Measurements from ENCODE around the gene DCXR. TPM values are rescaled to one million over a fixed set of nuclear protein-coding genes. Genes with fewer than 3 reads are reported as not detected.

DCXR gene
- total and polyA plus RNA-seq, 2 of the 13 experiments (the other 11 are each of a cell fraction or from before 2014, with no cell fraction given): 287 to 311 TPM

DNA sequence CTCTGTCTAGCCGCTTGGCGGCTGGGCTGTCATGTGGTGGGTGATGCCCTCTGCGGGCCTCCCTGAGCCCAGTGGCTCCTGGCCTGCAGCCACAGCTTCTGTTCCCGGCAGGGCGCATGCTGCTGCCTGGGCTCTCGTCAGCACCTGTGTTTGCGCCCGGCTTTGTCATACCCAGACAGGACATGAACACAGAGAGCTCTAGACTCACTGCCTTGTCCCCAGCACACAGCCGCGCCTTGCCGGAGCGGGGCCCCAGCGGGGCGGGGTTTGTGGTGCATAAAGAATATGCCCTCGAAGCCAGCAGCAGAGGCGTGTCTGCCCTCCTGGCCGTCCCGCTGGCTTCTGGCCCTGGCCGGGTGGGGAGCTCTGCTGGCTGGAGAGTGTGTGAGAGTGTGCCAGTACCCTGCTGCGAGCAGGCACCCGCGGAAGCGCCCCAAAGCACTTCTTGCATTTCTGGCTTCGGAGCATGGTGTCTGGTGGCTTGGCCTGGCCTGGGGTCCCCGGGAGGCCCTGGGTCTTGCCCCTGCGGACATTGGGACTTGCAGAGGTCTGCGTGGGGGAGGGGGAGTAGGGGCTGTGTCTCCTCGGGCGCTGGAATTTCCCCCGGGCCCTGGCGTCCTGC is 45.7 kb downstream of the DCXR start (continued):
- TF ChIP-seq HNRNPK (IDR thresholded peaks at IDR 0.05; ENCODE audit: low read depth, low read length, poor library complexity, severe bottlenecking) (peak; percentile 65), ZNF761 (CRISPR knock-in tag; conservative IDR thresholded peaks at IDR 0.05) (peak; percentile 94; the same call in 1 of the 2 replicates), ZNF562 (CRISPR knock-in tag; IDR thresholded peaks at IDR 0.05; ENCODE audit: borderline replicate concordance) (no peak; the same call in 1 of the 2 replicates), IRF2 (CRISPR knock-in tag; IDR thresholded peaks at IDR 0.05) (peak; percentile 72), EHMT2 (IDR thresholded peaks at IDR 0.05; ENCODE audit: borderline replicate concordance, low read depth, low read length) (no peak), ZNF891 (CRISPR knock-in tag; IDR thresholded peaks at IDR 0.05) (peak; percentile 25), HMG20A (CRISPR knock-in tag; IDR thresholded peaks at IDR 0.05; ENCODE audit: borderline replicate concordance) (peak; percentile 58), TARDBP (CRISPR knock-in tag; IDR thresholded peaks at IDR 0.05) (peak; percentile 84), CHD4 (IDR thresholded peaks at IDR 0.05; ENCODE audit: borderline replicate concordance, low read length) (peak; percentile 58; the same call in 1 of the 2 replicates), ZC3H4 (CRISPR knock-in tag; IDR thresholded peaks at IDR 0.05; ENCODE audit: borderline replicate concordance) (no peak)
- TF ChIP-seq, protein P1, sequence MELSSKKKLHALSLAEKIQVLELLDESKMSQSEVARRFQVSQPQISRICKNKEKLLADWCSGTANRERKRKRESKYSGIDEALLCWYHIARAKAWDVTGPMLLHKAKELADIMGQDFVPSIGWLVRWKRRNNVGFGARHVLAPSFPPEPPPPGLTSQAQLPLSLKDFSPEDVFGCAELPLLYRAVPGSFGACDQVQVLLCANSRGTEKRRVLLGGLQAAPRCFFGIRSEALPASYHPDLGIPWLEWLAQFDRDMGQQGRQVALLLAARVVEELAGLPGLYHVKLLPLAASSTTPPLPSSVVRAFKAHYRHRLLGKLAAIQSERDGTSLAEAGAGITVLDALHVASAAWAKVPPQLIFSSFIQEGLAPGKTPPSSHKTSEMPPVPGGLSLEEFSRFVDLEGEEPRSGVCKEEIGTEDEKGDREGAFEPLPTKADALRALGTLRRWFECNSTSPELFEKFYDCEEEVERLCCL (CRISPR knock-in tag; IDR thresholded peaks at IDR 0.05; ENCODE audit: borderline replicate concordance): no peak
- TF ChIP-seq, protein P2, sequence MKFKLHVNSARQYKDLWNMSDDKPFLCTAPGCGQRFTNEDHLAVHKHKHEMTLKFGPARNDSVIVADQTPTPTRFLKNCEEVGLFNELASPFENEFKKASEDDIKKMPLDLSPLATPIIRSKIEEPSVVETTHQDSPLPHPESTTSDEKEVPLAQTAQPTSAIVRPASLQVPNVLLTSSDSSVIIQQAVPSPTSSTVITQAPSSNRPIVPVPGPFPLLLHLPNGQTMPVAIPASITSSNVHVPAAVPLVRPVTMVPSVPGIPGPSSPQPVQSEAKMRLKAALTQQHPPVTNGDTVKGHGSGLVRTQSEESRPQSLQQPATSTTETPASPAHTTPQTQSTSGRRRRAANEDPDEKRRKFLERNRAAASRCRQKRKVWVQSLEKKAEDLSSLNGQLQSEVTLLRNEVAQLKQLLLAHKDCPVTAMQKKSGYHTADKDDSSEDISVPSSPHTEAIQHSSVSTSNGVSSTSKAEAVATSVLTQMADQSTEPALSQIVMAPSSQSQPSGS (CRISPR knock-in tag; IDR thresholded peaks at IDR 0.05): peak; percentile 89
- TF ChIP-seq, protein P3, sequence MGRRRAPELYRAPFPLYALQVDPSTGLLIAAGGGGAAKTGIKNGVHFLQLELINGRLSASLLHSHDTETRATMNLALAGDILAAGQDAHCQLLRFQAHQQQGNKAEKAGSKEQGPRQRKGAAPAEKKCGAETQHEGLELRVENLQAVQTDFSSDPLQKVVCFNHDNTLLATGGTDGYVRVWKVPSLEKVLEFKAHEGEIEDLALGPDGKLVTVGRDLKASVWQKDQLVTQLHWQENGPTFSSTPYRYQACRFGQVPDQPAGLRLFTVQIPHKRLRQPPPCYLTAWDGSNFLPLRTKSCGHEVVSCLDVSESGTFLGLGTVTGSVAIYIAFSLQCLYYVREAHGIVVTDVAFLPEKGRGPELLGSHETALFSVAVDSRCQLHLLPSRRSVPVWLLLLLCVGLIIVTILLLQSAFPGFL (CRISPR knock-in tag; IDR thresholded peaks at IDR 0.05): no peak
- TF ChIP-seq, protein P4, sequence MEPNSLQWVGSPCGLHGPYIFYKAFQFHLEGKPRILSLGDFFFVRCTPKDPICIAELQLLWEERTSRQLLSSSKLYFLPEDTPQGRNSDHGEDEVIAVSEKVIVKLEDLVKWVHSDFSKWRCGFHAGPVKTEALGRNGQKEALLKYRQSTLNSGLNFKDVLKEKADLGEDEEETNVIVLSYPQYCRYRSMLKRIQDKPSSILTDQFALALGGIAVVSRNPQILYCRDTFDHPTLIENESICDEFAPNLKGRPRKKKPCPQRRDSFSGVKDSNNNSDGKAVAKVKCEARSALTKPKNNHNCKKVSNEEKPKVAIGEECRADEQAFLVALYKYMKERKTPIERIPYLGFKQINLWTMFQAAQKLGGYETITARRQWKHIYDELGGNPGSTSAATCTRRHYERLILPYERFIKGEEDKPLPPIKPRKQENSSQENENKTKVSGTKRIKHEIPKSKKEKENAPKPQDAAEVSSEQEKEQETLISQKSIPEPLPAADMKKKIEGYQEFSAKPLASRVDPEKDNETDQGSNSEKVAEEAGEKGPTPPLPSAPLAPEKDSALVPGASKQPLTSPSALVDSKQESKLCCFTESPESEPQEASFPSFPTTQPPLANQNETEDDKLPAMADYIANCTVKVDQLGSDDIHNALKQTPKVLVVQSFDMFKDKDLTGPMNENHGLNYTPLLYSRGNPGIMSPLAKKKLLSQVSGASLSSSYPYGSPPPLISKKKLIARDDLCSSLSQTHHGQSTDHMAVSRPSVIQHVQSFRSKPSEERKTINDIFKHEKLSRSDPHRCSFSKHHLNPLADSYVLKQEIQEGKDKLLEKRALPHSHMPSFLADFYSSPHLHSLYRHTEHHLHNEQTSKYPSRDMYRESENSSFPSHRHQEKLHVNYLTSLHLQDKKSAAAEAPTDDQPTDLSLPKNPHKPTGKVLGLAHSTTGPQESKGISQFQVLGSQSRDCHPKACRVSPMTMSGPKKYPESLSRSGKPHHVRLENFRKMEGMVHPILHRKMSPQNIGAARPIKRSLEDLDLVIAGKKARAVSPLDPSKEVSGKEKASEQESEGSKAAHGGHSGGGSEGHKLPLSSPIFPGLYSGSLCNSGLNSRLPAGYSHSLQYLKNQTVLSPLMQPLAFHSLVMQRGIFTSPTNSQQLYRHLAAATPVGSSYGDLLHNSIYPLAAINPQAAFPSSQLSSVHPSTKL (CRISPR knock-in tag; IDR thresholded peaks at IDR 0.05): peak; percentile 63
- TF ChIP-seq, protein P5, sequence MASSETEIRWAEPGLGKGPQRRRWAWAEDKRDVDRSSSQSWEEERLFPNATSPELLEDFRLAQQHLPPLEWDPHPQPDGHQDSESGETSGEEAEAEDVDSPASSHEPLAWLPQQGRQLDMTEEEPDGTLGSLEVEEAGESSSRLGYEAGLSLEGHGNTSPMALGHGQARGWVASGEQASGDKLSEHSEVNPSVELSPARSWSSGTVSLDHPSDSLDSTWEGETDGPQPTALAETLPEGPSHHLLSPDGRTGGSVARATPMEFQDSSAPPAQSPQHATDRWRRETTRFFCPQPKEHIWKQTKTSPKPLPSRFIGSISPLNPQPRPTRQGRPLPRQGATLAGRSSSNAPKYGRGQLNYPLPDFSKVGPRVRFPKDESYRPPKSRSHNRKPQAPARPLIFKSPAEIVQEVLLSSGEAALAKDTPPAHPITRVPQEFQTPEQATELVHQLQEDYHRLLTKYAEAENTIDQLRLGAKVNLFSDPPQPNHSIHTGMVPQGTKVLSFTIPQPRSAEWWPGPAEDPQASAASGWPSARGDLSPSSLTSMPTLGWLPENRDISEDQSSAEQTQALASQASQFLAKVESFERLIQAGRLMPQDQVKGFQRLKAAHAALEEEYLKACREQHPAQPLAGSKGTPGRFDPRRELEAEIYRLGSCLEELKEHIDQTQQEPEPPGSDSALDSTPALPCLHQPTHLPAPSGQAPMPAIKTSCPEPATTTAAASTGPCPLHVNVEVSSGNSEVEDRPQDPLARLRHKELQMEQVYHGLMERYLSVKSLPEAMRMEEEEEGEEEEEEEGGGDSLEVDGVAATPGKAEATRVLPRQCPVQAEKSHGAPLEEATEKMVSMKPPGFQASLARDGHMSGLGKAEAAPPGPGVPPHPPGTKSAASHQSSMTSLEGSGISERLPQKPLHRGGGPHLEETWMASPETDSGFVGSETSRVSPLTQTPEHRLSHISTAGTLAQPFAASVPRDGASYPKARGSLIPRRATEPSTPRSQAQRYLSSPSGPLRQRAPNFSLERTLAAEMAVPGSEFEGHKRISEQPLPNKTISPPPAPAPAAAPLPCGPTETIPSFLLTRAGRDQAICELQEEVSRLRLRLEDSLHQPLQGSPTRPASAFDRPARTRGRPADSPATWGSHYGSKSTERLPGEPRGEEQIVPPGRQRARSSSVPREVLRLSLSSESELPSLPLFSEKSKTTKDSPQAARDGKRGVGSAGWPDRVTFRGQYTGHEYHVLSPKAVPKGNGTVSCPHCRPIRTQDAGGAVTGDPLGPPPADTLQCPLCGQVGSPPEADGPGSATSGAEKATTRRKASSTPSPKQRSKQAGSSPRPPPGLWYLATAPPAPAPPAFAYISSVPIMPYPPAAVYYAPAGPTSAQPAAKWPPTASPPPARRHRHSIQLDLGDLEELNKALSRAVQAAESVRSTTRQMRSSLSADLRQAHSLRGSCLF (CRISPR knock-in tag; IDR thresholded peaks at IDR 0.05; ENCODE audit: borderline replicate concordance): peak; percentile 73; the same call in 1 of the 2 replicates
